ENCODE results near the gene VAV2.
"Not testable (repeated sequence)": the region's sequence is repeated elsewhere in the genome, so short reads cannot be mapped to it uniquely, and the experiment has no call there.

The VAV2 gene

GRCh38 chr9:133961226-133962165 is 30.6 kb downstream of the VAV2 start:
- no peak overlapping the region for H3K4me3 Mint-ChIP-seq
- H3K4me1 Mint-ChIP-seq (ENCODE audit: low read depth) = peaks cover 5% of the 10 kb centered on the region
- DNase-seq = no peak
- H3K36me3 Mint-ChIP-seq (ENCODE audit: low read depth) = no peaks in the 10 kb centered on the region
- no peak overlapping the region for H3K27ac Mint-ChIP-seq
- H3K27me3 Mint-ChIP-seq = no peaks in the 10 kb centered on the region
- peaks cover 17% of the 10 kb centered on the region for H3K9me3 Mint-ChIP-seq

- DNase-seq = no peak
- Mint-ChIP-seq H3K36me3 (ENCODE audit: low read depth) (no peaks in the 10 kb centered on the region), H3K27ac (no peak overlapping the region), H3K27me3 (no peaks in the 10 kb centered on the region), H3K4me1 (ENCODE audit: low read depth) (peaks cover 10% of the 10 kb centered on the region), H3K4me3 (no peak overlapping the region), H3K9me3 (peaks cover 13% of the 10 kb centered on the region)
Observed at GRCh38 chr9:133960568-133961129, 31.5 kb downstream of the VAV2 start.

GRCh38 chr9:133959966-133960567 is 32.1 kb downstream of the VAV2 start:
- Mint-ChIP-seq H3K4me1 (ENCODE audit: low read depth) (peaks cover 10% of the 10 kb centered on the region), H3K27ac (no peak overlapping the region)

GRCh38 chr9:133959171-133959570 is 33.0 kb downstream of the VAV2 start:
- Mint-ChIP-seq H3K36me3 (ENCODE audit: low read depth) (no peaks in the 10 kb centered on the region), H3K4me1 (ENCODE audit: low read depth) (peaks cover 19% of the 10 kb centered on the region), H3K27ac (no peak overlapping the region), H3K27me3 (no peaks in the 10 kb centered on the region), H3K9me3 (peaks cover 6% of the 10 kb centered on the region), H3K4me3 (no peak overlapping the region)
- DNase-seq = no peak

More at GRCh38 chr9:133959966-133960567, 32.1 kb downstream of the VAV2 start:
- Mint-ChIP-seq H3K4me3 (no peak overlapping the region), H3K27me3 (no peaks in the 10 kb centered on the region), H3K9me3 (peaks cover 13% of the 10 kb centered on the region), H3K36me3 (ENCODE audit: low read depth) (no peaks in the 10 kb centered on the region)
- no peak for DNase-seq

- Mint-ChIP-seq H3K4me1 (ENCODE audit: low read depth) (peaks cover 24% of the 10 kb centered on the region), H3K36me3 (ENCODE audit: low read depth) (no peaks in the 10 kb centered on the region), H3K9me3 (peaks cover 6% of the 10 kb centered on the region), H3K27me3 (no peaks in the 10 kb centered on the region), H3K27ac (no peak overlapping the region), H3K4me3 (no peak overlapping the region)
- DNase-seq = no peak
Observed at GRCh38 chr9:133958756-133959155, 33.4 kb downstream of the VAV2 start.

GRCh38 chr9:133957772-133958171 is 34.4 kb downstream of the VAV2 start:
- not testable (repeated sequence) for H3K4me3 Mint-ChIP-seq; H3K27me3 Mint-ChIP-seq; H3K9me3 Mint-ChIP-seq; H3K27ac Mint-ChIP-seq; DNase-seq; H3K36me3 Mint-ChIP-seq (ENCODE audit: low read depth)
- peaks cover 24% of the 10 kb centered on the region for H3K4me1 Mint-ChIP-seq (ENCODE audit: low read depth)

- no peak overlapping the region for H3K4me3 Mint-ChIP-seq
Observed at GRCh38 chr9:133957328-133957727, 34.8 kb downstream of the VAV2 start.

GRCh38 chr9:133956520-133957076 is 35.5 kb downstream of the VAV2 start:
- DNase-seq = no peak
- H3K4me3 Mint-ChIP-seq = no peak overlapping the region
- peak overlapping the region; percentile 56 for H3K27ac Mint-ChIP-seq
- no peaks in the 10 kb centered on the region for H3K27me3 Mint-ChIP-seq
- H3K4me1 Mint-ChIP-seq (ENCODE audit: low read depth) = peaks cover 24% of the 10 kb centered on the region
- no peaks in the 10 kb centered on the region for H3K9me3 Mint-ChIP-seq
- H3K36me3 Mint-ChIP-seq (ENCODE audit: low read depth) = no peaks in the 10 kb centered on the region

More at GRCh38 chr9:133957328-133957727, 34.8 kb downstream of the VAV2 start:
- no peak overlapping the region for H3K27ac Mint-ChIP-seq
- no peaks in the 10 kb centered on the region for H3K36me3 Mint-ChIP-seq (ENCODE audit: low read depth)
- no peaks in the 10 kb centered on the region for H3K27me3 Mint-ChIP-seq
- no peaks in the 10 kb centered on the region for H3K9me3 Mint-ChIP-seq
- no peak for DNase-seq
- peaks cover 24% of the 10 kb centered on the region for H3K4me1 Mint-ChIP-seq (ENCODE audit: low read depth)

GRCh38 chr9:133955821-133956411 is 36.2 kb downstream of the VAV2 start:
- Mint-ChIP-seq H3K36me3 (ENCODE audit: low read depth) (no peaks in the 10 kb centered on the region), H3K27ac (peak overlapping the region; percentile 76), H3K4me1 (ENCODE audit: low read depth) (peaks cover 24% of the 10 kb centered on the region), H3K27me3 (no peaks in the 10 kb centered on the region), H3K9me3 (no peaks in the 10 kb centered on the region), H3K4me3 (no peak overlapping the region)
- peak; percentile 47 for DNase-seq

GRCh38 chr9:133954862-133955529 is 37.1 kb downstream of the VAV2 start:
- Mint-ChIP-seq H3K27me3 (no peaks in the 10 kb centered on the region), H3K4me1 (ENCODE audit: low read depth) (peaks cover 24% of the 10 kb centered on the region), H3K27ac (peak overlapping the region; percentile 71), H3K4me3 (no peak overlapping the region), H3K36me3 (ENCODE audit: low read depth) (no peaks in the 10 kb centered on the region), H3K9me3 (no peaks in the 10 kb centered on the region)
- peak; percentile 40 for DNase-seq

GRCh38 chr9:133953976-133954709 is 38.0 kb downstream of the VAV2 start:
- DNase-seq = no peak
- Mint-ChIP-seq H3K27me3 (no peaks in the 10 kb centered on the region), H3K4me1 (ENCODE audit: low read depth) (peaks cover 24% of the 10 kb centered on the region), H3K4me3 (no peak overlapping the region), H3K27ac (no peak overlapping the region), H3K36me3 (ENCODE audit: low read depth) (no peaks in the 10 kb centered on the region), H3K9me3 (no peaks in the 10 kb centered on the region)

- Mint-ChIP-seq H3K27me3 (no peaks in the 10 kb centered on the region), H3K27ac (no peak overlapping the region), H3K4me3 (no peak overlapping the region), H3K9me3 (no peaks in the 10 kb centered on the region), H3K36me3 (ENCODE audit: low read depth) (no peaks in the 10 kb centered on the region), H3K4me1 (ENCODE audit: low read depth) (peaks cover 24% of the 10 kb centered on the region)
- no peak for DNase-seq
Observed at GRCh38 chr9:133953621-133953975, 38.5 kb downstream of the VAV2 start.

- no peaks in the 10 kb centered on the region for H3K9me3 Mint-ChIP-seq
- no peaks in the 10 kb centered on the region for H3K27me3 Mint-ChIP-seq
- H3K4me3 Mint-ChIP-seq = no peak overlapping the region
- H3K4me1 Mint-ChIP-seq (ENCODE audit: low read depth) = peaks cover 24% of the 10 kb centered on the region
- no peak overlapping the region for H3K27ac Mint-ChIP-seq
- no peak for DNase-seq
- no peaks in the 10 kb centered on the region for H3K36me3 Mint-ChIP-seq (ENCODE audit: low read depth)
Observed at GRCh38 chr9:133952598-133953550, 39.2 kb downstream of the VAV2 start.

All from activated T-cell treated with anti-CD3 and anti-CD28 coated beads, Interleukin-2, amount 50 U/mL, for 24 hours (primary cell).